Right lobe of liver (tissue), 4 donors: ENCODE results near the gene MGST1.

Experiments used
- POLR2A ChIP-seq: fragments of 450-650 bp; IDR thresholded peaks from one replicate; pipeline ENCODE4 v1.6.1; 2017; ENCODE audit warnings: antibody characterized with exemption, mild to moderate bottlenecking
- TF ChIP-seq, protein P1 (sequence below), 4 donors: fragments of 200-600 bp in 3 of 4; fragments of 450-650 bp in 1 of 4; IDR thresholded peaks; one replicate each; pipeline versions ENCODE4 v1.5.1 to v1.8.0; 2016 to 2022; ENCODE audit warnings: antibody characterized with exemption in 4 of 4, mild to moderate bottlenecking in 2 of 4
- donor health status: DM: no; HTN: no; CAD: no.
- donor health status: DM: no; HTN: no; CAD: no.
- donor health status: DM: no; HTN: yes; CAD: no.

DNA sequence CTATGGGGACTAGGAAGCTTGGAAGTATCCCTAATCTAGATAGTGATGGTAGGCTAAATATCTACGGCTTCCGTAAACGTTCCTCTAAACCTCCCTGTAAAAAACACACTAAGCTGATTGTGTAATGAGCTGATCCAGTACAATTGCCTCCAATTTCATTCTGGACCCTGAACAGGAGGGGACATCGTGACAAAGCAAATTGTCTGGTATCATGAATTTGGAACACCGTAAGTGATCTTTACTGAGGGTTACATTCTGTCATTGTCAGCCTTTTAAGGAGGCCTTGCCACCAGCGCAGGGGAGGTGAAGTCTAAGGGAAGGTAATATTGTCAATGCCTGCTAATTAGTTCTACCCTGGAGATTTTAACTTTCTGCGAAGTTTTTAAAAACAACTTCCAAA, 487 bp upstream of the MGST1 start:
- TF ChIP-seq, protein P1, sequence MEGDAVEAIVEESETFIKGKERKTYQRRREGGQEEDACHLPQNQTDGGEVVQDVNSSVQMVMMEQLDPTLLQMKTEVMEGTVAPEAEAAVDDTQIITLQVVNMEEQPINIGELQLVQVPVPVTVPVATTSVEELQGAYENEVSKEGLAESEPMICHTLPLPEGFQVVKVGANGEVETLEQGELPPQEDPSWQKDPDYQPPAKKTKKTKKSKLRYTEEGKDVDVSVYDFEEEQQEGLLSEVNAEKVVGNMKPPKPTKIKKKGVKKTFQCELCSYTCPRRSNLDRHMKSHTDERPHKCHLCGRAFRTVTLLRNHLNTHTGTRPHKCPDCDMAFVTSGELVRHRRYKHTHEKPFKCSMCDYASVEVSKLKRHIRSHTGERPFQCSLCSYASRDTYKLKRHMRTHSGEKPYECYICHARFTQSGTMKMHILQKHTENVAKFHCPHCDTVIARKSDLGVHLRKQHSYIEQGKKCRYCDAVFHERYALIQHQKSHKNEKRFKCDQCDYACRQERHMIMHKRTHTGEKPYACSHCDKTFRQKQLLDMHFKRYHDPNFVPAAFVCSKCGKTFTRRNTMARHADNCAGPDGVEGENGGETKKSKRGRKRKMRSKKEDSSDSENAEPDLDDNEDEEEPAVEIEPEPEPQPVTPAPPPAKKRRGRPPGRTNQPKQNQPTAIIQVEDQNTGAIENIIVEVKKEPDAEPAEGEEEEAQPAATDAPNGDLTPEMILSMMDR (IDR thresholded peaks at IDR 0.05) = no peak
- no peak for TF ChIP-seq POLR2A
